Suprapubic skin (tissue), 3 donors: Measurements from ENCODE around the gene PORCN.

Experiments
- POLR2AphosphoS5 ChIP-seq, 3 donors: sonication (generic); formaldehyde crosslinking; IDR thresholded peaks; one replicate each; pipeline ENCODE4 v1.6.1; 2017; ENCODE audit warnings: antibody characterized with exemption in 3 of 3
- TF ChIP-seq, protein P1 (sequence below), 2 donors: fragments of 200-600 bp in 1 of 2; fragments of 450-650 bp in 1 of 2; sonication (generic) in 1 of 2; IDR thresholded peaks; one replicate each; pipeline ENCODE4 v1.5.1; 2016 to 2019; ENCODE audit warnings: antibody characterized with exemption in 2 of 2, mild to moderate bottlenecking in 1 of 2, moderate library complexity in 1 of 2

DNA sequence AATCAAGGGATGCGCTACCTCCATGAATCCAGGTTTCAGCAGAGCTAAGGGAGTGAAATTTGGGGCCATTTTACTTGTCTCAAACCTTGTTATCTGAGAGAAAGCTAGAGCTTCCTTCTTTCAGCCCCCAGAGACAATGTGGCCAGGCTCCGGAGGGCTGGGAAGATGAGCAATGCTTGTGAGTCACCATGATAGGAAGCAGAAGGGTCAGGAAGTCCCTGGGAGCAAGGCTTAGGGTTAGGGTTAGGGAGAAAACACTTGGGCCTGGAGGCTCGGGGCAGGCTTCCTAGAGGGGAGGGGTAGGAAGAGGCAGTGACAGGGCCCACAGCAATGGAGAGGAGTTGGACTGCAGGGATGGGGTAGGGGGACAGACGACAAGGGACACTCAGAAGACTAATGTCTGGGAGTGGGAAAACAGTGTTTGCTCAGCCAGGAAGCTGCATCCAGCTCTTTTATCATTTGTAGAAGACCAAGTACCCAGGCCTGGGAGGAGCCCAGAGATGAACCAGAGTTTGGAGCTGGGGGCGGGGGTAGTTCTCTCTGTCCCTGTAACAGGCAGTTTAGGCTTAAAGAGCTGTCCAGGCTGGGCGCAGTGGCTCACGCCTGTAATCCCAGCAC lies 16.4 kb upstream of the PORCN start:
- TF ChIP-seq, protein P1, sequence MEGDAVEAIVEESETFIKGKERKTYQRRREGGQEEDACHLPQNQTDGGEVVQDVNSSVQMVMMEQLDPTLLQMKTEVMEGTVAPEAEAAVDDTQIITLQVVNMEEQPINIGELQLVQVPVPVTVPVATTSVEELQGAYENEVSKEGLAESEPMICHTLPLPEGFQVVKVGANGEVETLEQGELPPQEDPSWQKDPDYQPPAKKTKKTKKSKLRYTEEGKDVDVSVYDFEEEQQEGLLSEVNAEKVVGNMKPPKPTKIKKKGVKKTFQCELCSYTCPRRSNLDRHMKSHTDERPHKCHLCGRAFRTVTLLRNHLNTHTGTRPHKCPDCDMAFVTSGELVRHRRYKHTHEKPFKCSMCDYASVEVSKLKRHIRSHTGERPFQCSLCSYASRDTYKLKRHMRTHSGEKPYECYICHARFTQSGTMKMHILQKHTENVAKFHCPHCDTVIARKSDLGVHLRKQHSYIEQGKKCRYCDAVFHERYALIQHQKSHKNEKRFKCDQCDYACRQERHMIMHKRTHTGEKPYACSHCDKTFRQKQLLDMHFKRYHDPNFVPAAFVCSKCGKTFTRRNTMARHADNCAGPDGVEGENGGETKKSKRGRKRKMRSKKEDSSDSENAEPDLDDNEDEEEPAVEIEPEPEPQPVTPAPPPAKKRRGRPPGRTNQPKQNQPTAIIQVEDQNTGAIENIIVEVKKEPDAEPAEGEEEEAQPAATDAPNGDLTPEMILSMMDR (IDR thresholded peaks at IDR 0.05): no peak
- no peak for TF ChIP-seq POLR2AphosphoS5 (IDR thresholded peaks at IDR 0.05)
